H1 (cell line): ENCODE results near the gene C19orf25. TPM values are rescaled to one million over a fixed set of nuclear protein-coding genes. Genes with fewer than 3 reads are reported as not detected.

Source experiments
- HDAC6 ChIP-seq: IDR thresholded peaks from one replicate; pipeline ENCODE4 v1.7.1; 2012; ENCODE audit warnings: low read depth, mild to moderate bottlenecking, inconsistent platforms, low read length, moderate library complexity
- NANOG ChIP-seq: IDR thresholded peaks from 2 replicates; pipeline ENCODE4 v1.6.1; 2011; ENCODE audit warnings: low read length, low read depth, mild to moderate bottlenecking, inconsistent platforms; ENCODE audit not compliant: insufficient read depth, poor library complexity, severe bottlenecking
- TCF12 ChIP-seq: IDR thresholded peaks from 2 replicates; pipeline ENCODE4 v1.6.1; 2011; ENCODE audit warnings: low read depth, mild to moderate bottlenecking, low read length
- polyA plus RNA-seq, 7 experiments: library from polyadenylated mRNA; depleted of rRNA in 3 of 7; stranded (reverse) in 5 of 7; unstranded in 2 of 7; fragments of >200 nt in 5 of 7; fragments of 200-250 nt in 2 of 7; gene quantifications; 1 replicate in 5 of 7; 2 replicates in 1 of 7; 4 replicates in 1 of 7; pipeline versions ENCODE4 v1.2.1 to v1.2.3, GENCODE V29; 2011 to 2013; ENCODE audit warnings: missing spikeins in 2 of 7, mixed read lengths in 2 of 7
- total RNA-seq: library from RNA; stranded (reverse); fragmentation: NEBNext Ultra II Directional; extraction: Animal tissue kit (Norgen Biotek cat#: 25700); gene quantifications from 2 replicates; pipeline ENCODE4 v1.2.1, GENCODE V29; 2021

The C19orf25 gene
- total and polyA plus RNA-seq, 2 of the 8 experiments (the other 6 are each of a cell fraction or from before 2014, with no cell fraction given): 41.3 to 67.4 TPM

DNA sequence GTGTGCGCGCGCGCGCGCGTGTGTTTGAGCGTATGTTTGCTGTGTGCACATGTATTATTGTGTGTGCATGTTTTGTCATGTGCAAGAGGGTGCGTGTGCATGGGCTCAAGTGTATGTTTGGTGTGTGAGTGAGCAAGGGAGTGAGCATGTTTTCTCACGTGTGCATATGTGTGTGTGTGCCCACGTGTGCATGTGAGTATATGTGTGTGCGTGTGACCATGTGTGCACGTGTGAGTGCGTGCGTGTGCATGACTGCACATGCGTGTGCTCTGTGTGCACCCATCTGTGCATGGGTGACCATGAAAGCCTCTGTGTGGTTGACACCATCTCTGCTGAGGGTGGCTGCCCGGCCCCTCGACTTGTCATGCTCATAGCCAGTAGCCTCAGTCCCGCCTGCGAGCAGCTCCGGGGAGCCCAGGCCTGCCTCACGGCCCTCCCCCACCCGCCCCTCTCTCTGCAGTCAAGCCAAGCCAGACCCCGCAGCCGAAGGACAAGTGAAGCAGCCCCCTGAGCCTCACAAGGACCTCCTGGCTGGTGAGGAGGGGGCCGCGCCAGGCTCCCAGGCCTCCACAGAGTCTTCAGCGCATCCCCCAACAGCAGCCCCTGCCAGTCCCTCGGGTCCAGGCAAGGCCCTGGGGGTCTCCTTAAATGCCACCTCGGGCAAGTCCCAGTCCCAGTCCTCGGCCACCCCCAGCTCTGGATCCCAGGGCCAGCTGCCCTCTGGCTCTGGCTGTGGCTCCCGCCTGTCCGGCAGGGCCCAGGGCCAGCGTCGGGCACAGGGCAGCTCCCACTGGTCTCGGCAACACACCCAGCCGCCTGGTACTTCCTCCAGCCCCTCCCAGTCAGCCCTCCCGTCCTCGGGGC lies 17.9 kb upstream of the C19orf25 start (continued):
- TF ChIP-seq TCF12 (no peak), HDAC6 (no peak), NANOG (no peak)
